Stimulated activated CD4-positive, alpha-beta T cell treated with anti-CD3 and anti-CD28 coated beads, Interleukin-2, amount 100 ng/mL, for 4 hours (primary cell): ENCODE data around the gene ZNF440.
"Not testable (repeated sequence)": the region's sequence is repeated elsewhere in the genome, so short reads cannot be mapped to it uniquely, and the experiment has no call there.

Experiments
- DNase-seq: peaks from one replicate; pipeline ENCODE4 v3.0.0-alpha.2; 2020; ENCODE audit warnings: low read depth

The ZNF440 gene

GRCh38 chr19:11814029-11814699 lies at the start of gene ZNF440:
Gene ZNF440, plus strand, starts transcription at chr19:11814273. Its CDS starts 175 bp downstream, at chr19:11814448.
- peak; percentile 72 for DNase-seq

- DNase-seq = peak; percentile 84
Observed at GRCh38 chr19:11766597-11767591, 47.2 kb upstream of the ZNF440 start, which contains the start of gene ZNF441. Gene ZNF441, plus strand, starts transcription at chr19:11767000. Its CDS starts 194 bp downstream, at chr19:11767194.

- DNase-seq = no peak
Observed at GRCh38 chr19:11767633-11768133, 46.4 kb upstream of the ZNF440 start.

GRCh38 chr19:11769995-11770394 lies 44.1 kb upstream of the ZNF440 start:
- DNase-seq = no peak

GRCh38 chr19:11771520-11771919 lies 42.6 kb upstream of the ZNF440 start:
- DNase-seq = not testable (repeated sequence)

GRCh38 chr19:11776669-11777068 lies 37.4 kb upstream of the ZNF440 start:
- not testable (repeated sequence) for DNase-seq

- no peak for DNase-seq
Observed at GRCh38 chr19:11780431-11781020, 33.5 kb upstream of the ZNF440 start.

- no peak for DNase-seq
Observed at GRCh38 chr19:11781295-11782057, 32.6 kb upstream of the ZNF440 start.

- no peak for DNase-seq
Observed at GRCh38 chr19:11783767-11784166, 30.3 kb upstream of the ZNF440 start.

GRCh38 chr19:11784356-11784755 lies 29.7 kb upstream of the ZNF440 start:
- DNase-seq = no peak

GRCh38 chr19:11787536-11787935 lies 26.5 kb upstream of the ZNF440 start:
- DNase-seq = no peak

- DNase-seq = no peak
Observed at GRCh38 chr19:11792942-11793341, 21.1 kb upstream of the ZNF440 start.

GRCh38 chr19:11797491-11797890 lies 16.6 kb upstream of the ZNF440 start:
- peak; percentile 68 for DNase-seq

- peak; percentile 81 for DNase-seq
Observed at GRCh38 chr19:11798391-11799330, 15.4 kb upstream of the ZNF440 start, which contains the start of gene ZNF491. Gene ZNF491, plus strand, starts transcription at chr19:11798523. Its CDS starts 7,431 bp downstream, at chr19:11805954.

GRCh38 chr19:11806354-11807098 lies 7.5 kb upstream of the ZNF440 start:
- no peak for DNase-seq

GRCh38 chr19:11807099-11807380 lies 7.0 kb upstream of the ZNF440 start:
- no peak for DNase-seq

GRCh38 chr19:11813703-11814028 lies 407 bp upstream of the ZNF440 start:
- no peak for DNase-seq

GRCh38 chr19:11814700-11815035 lies 595 bp downstream of the ZNF440 start:
- DNase-seq = no peak

GRCh38 chr19:11821474-11822109 lies 7.5 kb downstream of the ZNF440 start:
- DNase-seq = no peak
